ENCODE data around the gene TMEM204.

GRCh38 chr16:1501630-1502029 is 31.8 kb upstream of the TMEM204 start:
- TF ChIP-seq CTCF (IDR thresholded peaks at IDR 0.05 in 4 of 5, conservative IDR thresholded peaks at IDR 0.05 in 1 of 5) (no peak), POLR2A (IDR thresholded peaks at IDR 0.05) (no peak)
